Measurements from ENCODE around the gene AGO1.
A peak's percentile ranks its signal among the peaks of the same experiment; 100 is the strongest.
"Not testable (repeated sequence)": the region's sequence is repeated elsewhere in the genome, so short reads cannot be mapped to it uniquely, and the experiment has no call there.

The AGO1 gene

GRCh38 chr1:35869245-35869950 is 13.6 kb upstream of the AGO1 start:
- DNase-seq (ENCODE audit: low read depth), result not testable (repeated sequence)

GRCh38 chr1:35870651-35871309 is 12.2 kb upstream of the AGO1 start:
- DNase-seq (ENCODE audit: low read depth), result no peak

- DNase-seq (ENCODE audit: low read depth), result no peak
Measured at GRCh38 chr1:35873243-35873750, 9.7 kb upstream of the AGO1 start.

- DNase-seq (ENCODE audit: low read depth), result not testable (repeated sequence)
Measured at GRCh38 chr1:35874115-35874514, 8.9 kb upstream of the AGO1 start.

GRCh38 chr1:35876988-35877387 is 6.0 kb upstream of the AGO1 start:
- no peak for DNase-seq (ENCODE audit: low read depth)

GRCh38 chr1:35881850-35882273 is 1.1 kb upstream of the AGO1 start:
- DNase-seq (ENCODE audit: low read depth), result no peak

- no peak for DNase-seq (ENCODE audit: low read depth)
Measured at GRCh38 chr1:35882586-35882944, 444 bp upstream of the AGO1 start.

- DNase-seq (ENCODE audit: low read depth), result peak; percentile 6
Measured at GRCh38 chr1:35883635-35884101, 659 bp downstream of the AGO1 start.

- no peak for DNase-seq (ENCODE audit: low read depth)
Measured at GRCh38 chr1:35884934-35885333, 1.9 kb downstream of the AGO1 start.

- DNase-seq (ENCODE audit: low read depth), result no peak
Measured at GRCh38 chr1:35885961-35886558, 3.1 kb downstream of the AGO1 start.

GRCh38 chr1:35886577-35887431 is 3.8 kb downstream of the AGO1 start:
- no peak for DNase-seq (ENCODE audit: low read depth)

GRCh38 chr1:35887508-35887907 is 4.5 kb downstream of the AGO1 start:
- DNase-seq (ENCODE audit: low read depth), result no peak

GRCh38 chr1:35888255-35888654 is 5.2 kb downstream of the AGO1 start:
- DNase-seq (ENCODE audit: low read depth), result no peak

- DNase-seq (ENCODE audit: low read depth), result not testable (repeated sequence)
Measured at GRCh38 chr1:35888981-35889380, 6.0 kb downstream of the AGO1 start.

GRCh38 chr1:35893051-35893879 is 10.3 kb downstream of the AGO1 start:
- no peak for DNase-seq (ENCODE audit: low read depth)

- no peak for DNase-seq (ENCODE audit: low read depth)
Measured at GRCh38 chr1:35894183-35894582, 11.2 kb downstream of the AGO1 start.

GRCh38 chr1:35894656-35895055 is 11.6 kb downstream of the AGO1 start:
- DNase-seq (ENCODE audit: low read depth), result no peak

- no peak for DNase-seq (ENCODE audit: low read depth)
Measured at GRCh38 chr1:35899941-35900340, 16.9 kb downstream of the AGO1 start.

GRCh38 chr1:35901235-35901634 is 18.2 kb downstream of the AGO1 start:
- DNase-seq (ENCODE audit: low read depth), result no peak

GRCh38 chr1:35902671-35903070 is 19.7 kb downstream of the AGO1 start:
- no peak for DNase-seq (ENCODE audit: low read depth)

- DNase-seq (ENCODE audit: low read depth), result no peak
Measured at GRCh38 chr1:35914717-35915116, 31.7 kb downstream of the AGO1 start.

Data from stimulated activated CD8-positive, alpha-beta memory T cell treated with anti-CD3 and anti-CD28 coated beads, Interleukin-15, amount 100 ng/mL, for 24 hours (primary cell).